ENCODE results near the gene DGKB.

DGKB gene

DNA sequence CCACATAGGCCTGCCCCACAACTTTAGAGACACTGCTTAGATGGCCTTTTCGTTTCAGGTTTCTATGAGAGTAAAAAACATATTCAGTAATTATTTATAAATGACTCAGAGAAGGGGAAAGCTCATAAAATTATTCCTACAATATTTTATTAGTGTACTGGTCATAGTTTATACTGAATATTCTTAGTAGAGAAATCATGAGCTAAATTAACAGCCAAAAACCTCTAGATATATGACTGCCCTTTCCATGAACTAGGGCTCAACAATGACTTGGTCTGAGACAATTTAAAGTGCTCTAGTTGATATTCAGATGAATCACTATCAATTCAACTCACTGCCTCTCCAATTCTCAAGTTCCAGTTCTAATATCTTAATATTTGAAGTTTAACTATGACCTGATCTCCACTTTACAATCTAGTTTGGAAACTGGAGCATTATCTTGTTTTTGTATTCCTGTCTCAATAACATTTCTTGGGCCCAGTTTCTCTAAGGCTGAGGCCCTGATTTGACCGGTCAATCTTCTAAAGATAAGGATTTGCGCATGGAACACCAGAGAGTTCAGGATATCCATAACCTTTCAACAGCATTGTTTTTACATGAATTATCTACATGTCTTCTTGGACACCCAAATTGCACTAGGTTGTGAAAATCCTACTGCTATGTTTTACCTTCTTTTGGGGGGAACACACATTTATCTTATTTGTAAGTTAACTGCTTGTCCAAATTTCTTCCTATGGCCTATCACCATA is 141.6 kb downstream of the DGKB start:
- no peak for DNase-seq (ENCODE audit: low spot score)

GRCh38 chr7:14759785-14760184 is 142.8 kb downstream of the DGKB start:
- no peak for DNase-seq (ENCODE audit: low spot score)

DNA sequence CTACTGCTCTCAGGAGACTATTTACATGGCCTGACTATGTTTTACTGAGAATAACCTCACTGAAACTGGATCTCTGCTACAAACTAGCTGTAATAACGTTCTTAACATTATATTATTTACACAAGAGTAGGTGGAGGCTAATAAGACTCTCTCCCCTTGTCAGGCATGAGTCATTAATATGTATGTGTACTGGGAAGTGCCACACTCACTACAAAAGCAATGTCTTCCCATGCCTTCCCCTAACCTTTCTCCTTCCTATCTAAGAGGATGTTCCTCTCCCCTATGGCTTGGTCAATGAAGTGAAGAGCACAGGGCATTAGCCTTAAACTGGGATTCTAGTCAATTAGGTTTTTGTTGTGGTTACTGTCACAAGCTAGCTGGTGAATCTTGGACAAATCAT is 147.9 kb downstream of the DGKB start:
- DNase-seq (ENCODE audit: low spot score) = no peak

DNA sequence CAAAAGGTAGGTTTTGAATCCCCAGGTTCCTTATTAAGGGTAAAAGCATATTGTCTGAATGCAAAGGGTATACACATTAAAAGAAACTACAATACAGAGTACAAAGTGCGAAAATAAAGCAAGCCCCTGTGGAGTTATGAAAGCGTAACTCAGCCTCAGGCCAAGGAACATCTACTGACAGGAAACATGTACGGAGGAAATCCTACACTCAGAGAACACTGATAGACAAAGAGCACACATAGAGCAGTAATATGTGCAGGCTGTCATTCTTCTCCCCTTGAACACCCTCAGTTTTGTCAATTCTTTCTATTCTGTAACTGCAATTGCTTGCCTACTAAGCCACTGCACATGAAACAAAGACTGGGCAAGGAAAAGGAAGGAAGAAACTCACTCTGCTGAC is 150.2 kb downstream of the DGKB start:
- no peak for DNase-seq (ENCODE audit: low spot score)

DNA sequence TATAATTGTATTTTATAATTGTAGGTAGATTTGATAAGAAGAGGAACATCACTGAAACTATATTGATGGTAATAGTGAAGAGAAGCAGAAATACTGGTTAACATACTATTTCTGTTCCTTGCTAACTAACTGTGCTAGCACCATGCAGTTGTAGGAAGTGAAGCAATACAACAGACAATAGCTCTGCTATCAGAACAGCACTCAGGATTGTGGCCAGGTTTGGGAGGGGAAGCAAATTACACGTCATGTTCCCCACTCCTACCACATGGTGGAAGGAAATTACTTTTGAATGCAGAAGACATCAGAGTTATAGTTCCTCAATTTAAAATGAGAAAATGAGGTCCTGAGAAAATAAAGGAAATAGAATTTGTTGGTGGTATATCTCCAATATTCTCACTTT is 151.1 kb downstream of the DGKB start:
- no peak for DNase-seq (ENCODE audit: low spot score)

- DNase-seq (ENCODE audit: low spot score) = no peak
Observed at GRCh38 chr7:14748461-14748860, 154.1 kb downstream of the DGKB start.

DNA sequence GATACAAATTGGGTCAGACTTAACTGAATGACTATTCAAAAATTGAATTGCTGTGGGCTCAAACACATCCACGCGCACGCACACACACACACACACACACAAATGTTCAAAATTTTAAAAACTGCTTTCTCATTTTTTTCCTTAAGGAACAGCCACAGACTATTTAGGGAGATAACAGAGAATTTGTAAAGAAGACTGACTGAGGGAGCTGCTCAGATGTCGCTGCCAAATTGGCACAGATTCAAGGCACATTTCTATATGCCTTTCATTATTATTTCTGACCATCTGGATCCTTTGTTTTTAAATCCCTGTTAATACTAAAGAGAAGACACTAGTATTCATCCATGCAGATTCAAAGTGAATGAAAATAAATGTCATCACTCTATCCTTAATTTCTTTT is 154.8 kb downstream of the DGKB start:
- no peak for DNase-seq (ENCODE audit: low spot score)

DNA sequence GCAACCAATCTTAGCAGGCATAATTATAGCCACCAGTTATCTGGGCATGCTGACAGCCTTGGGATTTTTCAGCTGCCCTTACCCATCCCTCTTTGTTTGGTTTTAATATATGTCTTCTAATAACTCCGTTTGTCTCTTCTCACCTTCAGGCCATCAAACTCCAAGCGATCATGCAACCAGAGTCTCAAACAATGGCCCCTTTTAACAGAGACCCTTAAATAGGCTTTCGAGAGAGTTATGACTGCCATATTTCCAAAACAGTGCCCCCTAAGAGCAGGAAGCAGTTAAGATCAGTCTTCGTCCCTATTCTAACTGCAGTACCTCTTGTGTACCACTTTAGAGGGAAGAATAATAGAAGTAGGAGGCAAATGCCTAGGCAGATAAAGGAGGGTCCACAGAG is 157.5 kb downstream of the DGKB start:
- DNase-seq (ENCODE audit: low spot score) = no peak

DNA sequence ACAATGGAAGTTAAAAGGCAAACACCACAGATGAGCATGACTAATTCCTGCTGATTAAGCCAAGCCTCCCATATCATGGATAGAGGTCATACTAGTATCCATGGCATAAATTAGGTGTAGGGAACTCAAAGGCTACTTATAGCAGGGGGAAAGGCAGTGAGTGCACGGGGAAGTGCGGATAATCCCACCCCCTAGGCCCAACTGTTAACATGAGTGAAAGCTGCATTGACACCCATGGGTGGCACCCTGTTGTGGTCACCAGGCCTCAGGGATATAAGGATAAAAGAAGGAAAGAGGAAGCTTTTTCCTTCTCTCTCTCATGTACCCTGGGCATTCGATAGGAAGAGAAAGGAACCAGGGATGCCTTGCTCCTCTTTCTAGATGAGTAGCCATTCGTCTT is 161.9 kb downstream of the DGKB start:
- no peak for DNase-seq (ENCODE audit: low spot score)

DNA sequence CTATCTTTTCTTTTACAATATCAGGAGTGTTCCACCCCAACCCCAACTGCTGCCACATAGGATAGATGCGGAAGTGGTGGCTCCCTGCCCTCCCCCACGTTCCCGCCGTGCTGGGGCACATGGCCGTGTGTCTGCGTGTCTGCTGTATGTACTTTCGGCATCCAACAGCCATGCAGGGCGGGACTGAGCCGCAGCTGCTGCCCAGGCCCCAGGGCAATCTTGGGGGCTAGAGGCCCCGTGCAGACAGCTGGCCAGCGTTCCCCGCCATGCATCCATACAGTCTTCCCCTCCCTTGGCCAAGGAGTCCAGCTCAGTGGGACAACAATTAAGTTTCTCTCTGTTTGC is 162.7 kb downstream of the DGKB start:
- DNase-seq (ENCODE audit: low spot score) = no peak

DNA sequence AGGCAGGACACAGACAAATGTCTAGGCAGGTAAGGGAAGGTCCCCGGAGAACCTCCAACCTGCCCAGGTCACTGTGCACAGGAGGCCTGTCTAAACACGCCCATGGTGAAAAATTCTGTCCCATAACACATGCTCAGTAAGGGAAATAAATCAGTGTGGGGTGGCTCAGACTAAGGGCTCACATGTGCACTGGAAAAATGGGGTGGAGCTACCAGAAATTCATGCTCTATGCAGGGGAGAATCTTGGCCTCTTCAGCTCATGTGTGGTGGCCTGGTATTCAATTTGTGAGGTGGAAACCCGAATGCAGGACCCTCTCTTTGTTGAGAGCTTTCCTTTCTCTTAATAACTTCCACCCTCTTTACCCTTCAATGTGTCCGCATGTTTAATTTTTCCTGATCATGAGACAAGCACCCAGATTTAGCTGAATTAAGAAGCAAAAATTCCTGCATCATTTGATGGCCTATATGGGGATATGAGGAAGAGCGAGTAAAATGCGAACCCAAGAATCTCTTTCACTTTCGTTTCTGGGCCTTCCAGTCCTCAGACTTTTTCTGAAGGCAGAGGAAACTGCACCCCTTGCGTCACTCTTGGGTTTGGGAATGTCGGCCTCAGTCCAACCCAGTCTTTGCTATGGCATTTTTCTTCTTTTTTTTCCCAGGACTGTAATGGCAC is 163.2 kb downstream of the DGKB start:
- DNase-seq (ENCODE audit: low spot score) = no peak

DNA sequence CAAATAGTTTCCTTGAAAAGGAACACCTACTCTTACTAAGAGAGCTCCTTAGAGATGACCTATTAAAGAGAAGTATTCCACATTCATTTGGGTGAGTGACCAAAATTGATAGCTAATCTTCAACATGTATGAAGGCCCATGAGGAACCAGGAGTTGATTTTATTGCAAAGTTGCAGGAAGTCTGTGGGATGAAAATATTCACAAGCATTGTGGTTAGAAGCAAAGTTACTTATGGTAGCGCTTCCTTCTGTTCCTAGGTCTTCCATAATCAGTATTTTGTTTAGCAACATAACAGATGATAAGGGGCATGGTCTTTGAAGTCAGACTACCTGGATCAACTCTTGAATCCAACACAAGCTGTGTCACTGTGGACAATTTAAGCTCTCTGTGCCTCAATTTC is 164.5 kb downstream of the DGKB start:
- no peak for DNase-seq (ENCODE audit: low spot score)

DNA sequence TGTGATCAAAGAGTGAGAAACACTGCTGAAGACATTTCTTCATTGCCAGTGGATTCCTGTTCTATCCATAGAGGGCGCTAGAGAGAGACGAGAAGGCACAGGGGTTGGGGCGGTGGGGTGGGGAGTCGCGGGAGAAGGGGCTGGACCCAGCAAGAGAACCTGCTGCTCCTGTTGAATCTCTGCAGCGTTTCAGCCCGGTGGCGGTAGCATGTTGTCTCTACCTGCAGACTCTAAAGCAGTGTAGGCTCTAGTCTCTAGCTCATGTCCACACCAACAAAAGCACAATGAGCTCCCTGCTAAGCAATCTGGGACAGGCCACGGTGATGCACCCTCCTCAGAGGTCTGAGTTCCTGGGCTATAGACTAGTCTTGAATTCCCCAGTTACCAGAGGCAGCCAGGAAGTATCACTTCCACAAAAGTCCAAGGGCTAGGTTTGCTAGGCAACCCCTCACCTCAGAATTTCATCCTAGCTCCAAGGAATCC is 167.7 kb downstream of the DGKB start:
- DNase-seq (ENCODE audit: low spot score) = peak; percentile 65

- DNase-seq (ENCODE audit: low spot score) = no peak
Observed at GRCh38 chr7:14720785-14721184, 181.8 kb downstream of the DGKB start.

GRCh38 chr7:14717816-14718215 is 184.7 kb downstream of the DGKB start:
- no peak for DNase-seq (ENCODE audit: low spot score)

- no peak for DNase-seq (ENCODE audit: low spot score)
Observed at GRCh38 chr7:14717169-14717568, 185.4 kb downstream of the DGKB start.

GRCh38 chr7:14714161-14714728 is 188.3 kb downstream of the DGKB start:
- no peak for DNase-seq (ENCODE audit: low spot score)

DNA sequence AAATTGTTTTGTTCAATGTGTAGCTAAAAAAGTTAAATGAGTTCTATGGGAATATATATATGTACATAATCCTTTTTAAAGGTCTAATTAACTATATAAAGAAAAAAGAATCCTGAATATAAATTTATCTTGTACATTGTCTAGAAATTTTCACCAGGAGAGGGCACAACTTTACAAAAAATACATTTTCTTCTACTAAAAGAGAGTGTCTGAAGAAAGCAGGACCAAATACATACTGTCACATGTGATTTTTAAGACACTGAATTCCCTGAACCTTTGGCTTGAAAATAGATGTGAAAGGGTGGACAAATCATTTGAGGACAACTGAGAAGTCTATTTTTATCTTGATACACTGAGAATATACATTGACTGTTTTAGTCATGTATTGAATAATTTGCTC is 204.3 kb downstream of the DGKB start:
- DNase-seq (ENCODE audit: low spot score) = no peak

DNA sequence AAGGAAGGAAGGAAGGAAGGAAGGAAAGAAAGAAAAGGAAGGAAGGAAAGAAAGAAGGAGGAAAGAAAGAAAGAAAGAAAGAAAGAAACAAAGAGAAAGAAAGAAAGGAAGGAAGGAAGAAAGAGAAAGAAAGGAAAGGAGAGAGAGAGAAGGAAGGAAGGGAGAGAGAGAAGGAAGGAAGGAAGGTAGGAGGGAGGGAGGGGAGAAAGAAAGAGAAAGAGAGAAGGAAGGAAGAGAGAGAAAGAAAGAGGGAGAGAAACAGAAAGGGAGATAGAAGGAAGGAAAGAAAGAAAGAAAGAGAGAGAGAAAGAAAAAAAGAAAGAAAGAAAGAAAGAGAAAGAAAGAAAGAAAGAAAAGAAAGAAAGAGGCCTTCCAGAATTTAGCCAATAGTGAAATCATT is 204.9 kb downstream of the DGKB start:
- no peak for DNase-seq (ENCODE audit: low spot score)

- DNase-seq (ENCODE audit: low spot score) = peak; percentile 67
Observed at GRCh38 chr7:14691597-14692203, 210.9 kb downstream of the DGKB start.

DNA sequence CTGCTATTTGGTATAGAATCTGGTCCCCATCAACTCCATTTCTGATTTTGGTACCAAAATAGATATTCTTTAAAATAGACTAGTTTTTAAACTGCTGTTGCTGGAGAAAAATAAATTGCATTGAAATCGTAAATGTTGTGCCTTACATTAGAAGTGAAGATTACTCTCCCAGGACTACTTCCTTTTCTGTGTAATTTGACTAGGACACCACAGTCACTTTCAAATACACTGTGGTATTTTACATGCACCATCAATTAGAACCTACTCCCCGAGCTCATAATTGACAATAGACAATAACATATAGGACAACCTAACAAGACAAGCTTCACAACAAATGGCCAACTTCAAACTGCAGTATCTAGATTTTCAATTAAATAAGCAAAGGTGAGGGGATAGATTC is 211.5 kb downstream of the DGKB start:
- DNase-seq (ENCODE audit: low spot score) = no peak

DNA sequence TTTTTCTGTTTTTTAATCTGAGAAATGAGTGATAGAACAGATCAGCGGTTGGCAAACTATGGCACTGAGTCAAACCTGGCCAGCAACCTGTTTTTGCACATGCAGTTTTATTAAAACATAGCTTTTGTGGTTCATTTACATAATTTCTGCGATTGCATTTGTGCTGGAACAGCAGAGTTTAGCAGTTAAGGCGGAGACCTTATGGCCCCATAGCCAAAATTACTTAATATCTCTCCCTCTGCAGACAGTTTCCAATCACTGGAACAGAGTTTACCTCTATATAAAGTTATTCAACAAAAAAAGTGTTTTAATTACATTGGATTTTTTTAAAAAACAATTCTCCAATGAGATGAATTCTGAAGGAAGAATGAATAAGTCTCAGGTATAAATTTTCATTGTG is 212.1 kb downstream of the DGKB start:
- no peak for DNase-seq (ENCODE audit: low spot score)

DNA sequence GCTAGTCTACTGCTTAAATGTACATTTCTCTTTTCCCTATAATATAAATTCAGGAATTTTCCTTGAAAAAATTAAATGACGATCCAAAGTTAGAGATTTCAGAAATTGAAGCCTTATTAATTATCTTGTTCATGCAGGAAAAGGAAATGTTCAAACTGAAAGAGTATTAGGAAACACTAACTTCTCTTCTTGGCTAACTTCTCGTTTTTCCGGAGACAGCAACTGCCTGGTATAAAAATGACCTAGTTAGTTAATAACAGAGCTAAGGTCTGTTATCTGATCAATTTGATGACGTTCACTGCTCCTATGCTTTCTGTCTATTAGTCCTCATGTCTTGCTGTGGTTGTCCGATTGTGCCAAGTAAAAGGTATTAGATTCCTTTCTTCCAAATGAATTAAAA is 212.5 kb downstream of the DGKB start:
- DNase-seq (ENCODE audit: low spot score) = no peak

Data from ecto neural progenitor cell (in vitro differentiated cells).